NCI-H524 (cell line): ENCODE data around the gene SDK2.

Experiments used
- DNase-seq, 2 experiments: peaks; one replicate each; lab custom pipeline; 2025; lab: John Stamatoyannopoulos, UW

Gene SDK2

GRCh38 chr17:73510981-73511718 is 133.1 kb downstream of the SDK2 start:
- peak in 1 of 2 experiments; percentile 59 for DNase-seq

- DNase-seq = no peak
Observed at GRCh38 chr17:73508931-73509605, 135.2 kb downstream of the SDK2 start.

GRCh38 chr17:73508057-73508930 is 136.0 kb downstream of the SDK2 start:
- peak; percentile 97 to 98 for DNase-seq

GRCh38 chr17:73506470-73507435 is 137.5 kb downstream of the SDK2 start:
- peak; percentile 67 to 91 for DNase-seq

GRCh38 chr17:73503560-73503959 is 140.7 kb downstream of the SDK2 start:
- no peak for DNase-seq

- no peak for DNase-seq
Observed at GRCh38 chr17:73500414-73500999, 143.7 kb downstream of the SDK2 start.

GRCh38 chr17:73498886-73499554 is 145.2 kb downstream of the SDK2 start:
- peak in 1 of 2 experiments; percentile 46 for DNase-seq

GRCh38 chr17:73498176-73498575 is 146.1 kb downstream of the SDK2 start:
- DNase-seq = no peak

GRCh38 chr17:73497721-73498120 is 146.5 kb downstream of the SDK2 start:
- no peak for DNase-seq

GRCh38 chr17:73496232-73496631 is 148.0 kb downstream of the SDK2 start:
- no peak for DNase-seq

GRCh38 chr17:73495641-73496040 is 148.6 kb downstream of the SDK2 start:
- peak in 1 of 2 experiments; percentile 58 for DNase-seq

GRCh38 chr17:73494950-73495349 is 149.3 kb downstream of the SDK2 start:
- no peak for DNase-seq

- peak; percentile 55 to 73 for DNase-seq
Observed at GRCh38 chr17:73493956-73494926, 150.0 kb downstream of the SDK2 start.

GRCh38 chr17:73492821-73493814 is 151.1 kb downstream of the SDK2 start:
- peak; percentile 64 to 89 for DNase-seq

GRCh38 chr17:73492125-73492820 is 152.0 kb downstream of the SDK2 start:
- DNase-seq = peak; percentile 84 to 95

GRCh38 chr17:73491648-73492047 is 152.6 kb downstream of the SDK2 start:
- no peak for DNase-seq

- no peak for DNase-seq
Observed at GRCh38 chr17:73490851-73491250, 153.4 kb downstream of the SDK2 start.
